Endometrial microvascular endothelial cells (primary cell): ENCODE data around the gene IER5. TPM values are rescaled to one million over a fixed set of nuclear protein-coding genes. Genes with fewer than 3 reads are reported as not detected.
"Not testable (repeated sequence)": the region's sequence is repeated elsewhere in the genome, so short reads cannot be mapped to it uniquely, and the experiment has no call there.

Experiments
- in situ Hi-C: cut with HindIII; loops from 2 replicates; pipeline ENCODE4 v1.10.0; 2017; ENCODE audit warnings: low sequenced_read_pairs, low pct_unique_long_range_greater_than_20kb; ENCODE audit errors: inconsistent ontology term
- total RNA-seq: library from RNA; depleted of rRNA; stranded (reverse); fragments of >200 nt; gene quantifications from one replicate; pipeline ENCODE4 v1.2.3, GENCODE V29; 2015; ENCODE audit errors: inconsistent ontology term

IER5 gene
- total RNA-seq: 19.7 TPM

GRCh38 chr1:181088079-181089016 is at the start of gene IER5:
Gene IER5 (plus strand): TSS chr1:181088700. CDS start chr1:181088903, 203 bp downstream.
- in situ Hi-C loops: no loop called here

GRCh38 chr1:181040284-181040865 is 48.1 kb upstream of the IER5 start:
- in situ Hi-C loops: no loop called here

GRCh38 chr1:181043025-181043888 is 45.2 kb upstream of the IER5 start:
- in situ Hi-C loops: no loop called here

- in situ Hi-C loops: no loop called here
Observed at GRCh38 chr1:181044449-181044966, 44.0 kb upstream of the IER5 start.

GRCh38 chr1:181045946-181046345 is 42.6 kb upstream of the IER5 start:
- in situ Hi-C loops: not testable (repeated sequence)

- in situ Hi-C loops: no loop called here
Observed at GRCh38 chr1:181049378-181049777, 39.1 kb upstream of the IER5 start.

- in situ Hi-C loops: no loop called here
Observed at GRCh38 chr1:181050922-181051321, 37.6 kb upstream of the IER5 start.

GRCh38 chr1:181056560-181056959 is 31.9 kb upstream of the IER5 start:
- in situ Hi-C loops: no loop called here

- in situ Hi-C loops: no loop called here
Observed at GRCh38 chr1:181057079-181057478, 31.4 kb upstream of the IER5 start.

- in situ Hi-C loops: no loop called here
Observed at GRCh38 chr1:181059435-181059834, 29.1 kb upstream of the IER5 start.

- in situ Hi-C loops: no loop called here
Observed at GRCh38 chr1:181060066-181060465, 28.4 kb upstream of the IER5 start.

GRCh38 chr1:181060947-181061346 is 27.6 kb upstream of the IER5 start:
- in situ Hi-C loops: not testable (repeated sequence)

- in situ Hi-C loops: no loop called here
Observed at GRCh38 chr1:181061487-181061886, 27.0 kb upstream of the IER5 start.

- in situ Hi-C loops: no loop called here
Observed at GRCh38 chr1:181061891-181062835, 26.3 kb upstream of the IER5 start.

GRCh38 chr1:181062836-181063428 is 25.6 kb upstream of the IER5 start:
- in situ Hi-C loops: no loop called here

GRCh38 chr1:181064011-181064623 is 24.4 kb upstream of the IER5 start:
- in situ Hi-C loops: no loop called here

GRCh38 chr1:181064702-181065101 is 23.8 kb upstream of the IER5 start:
- in situ Hi-C loops: no loop called here
